GM04503 (cell line): Measurements from ENCODE around the gene CRNN.

Experiments used
- DNase-seq: peaks from one replicate; pipeline ENCODE4 v3.0.0-alpha.2; 2012; ENCODE audit warnings: low read depth

The CRNN gene

GRCh38 chr1:152413909-152414308 lies at the start of gene CRNN:
Gene CRNN, minus strand, starts transcription at chr1:152414263. Its CDS starts 2,030 bp downstream, at chr1:152412233.
- DNase-seq: no peak

GRCh38 chr1:152462636-152463035 lies 48.6 kb upstream of the CRNN start:
- DNase-seq: no peak

GRCh38 chr1:152461544-152461943 lies 47.5 kb upstream of the CRNN start:
- DNase-seq: peak; percentile 20

GRCh38 chr1:152460529-152460899 lies 46.5 kb upstream of the CRNN start:
- no peak for DNase-seq

GRCh38 chr1:152459596-152460528 lies 45.8 kb upstream of the CRNN start:
- no peak for DNase-seq

GRCh38 chr1:152458384-152459185 lies 44.5 kb upstream of the CRNN start:
- peak; percentile 35 for DNase-seq

GRCh38 chr1:152457561-152457960 lies 43.5 kb upstream of the CRNN start:
- no peak for DNase-seq

- DNase-seq: no peak
Observed at GRCh38 chr1:152457071-152457470, 43.0 kb upstream of the CRNN start.

GRCh38 chr1:152451254-152451653 lies 37.2 kb upstream of the CRNN start:
- no peak for DNase-seq

GRCh38 chr1:152449661-152450060 lies 35.6 kb upstream of the CRNN start:
- no peak for DNase-seq

- DNase-seq: no peak
Observed at GRCh38 chr1:152448496-152448895, 34.4 kb upstream of the CRNN start.

- no peak for DNase-seq
Observed at GRCh38 chr1:152448095-152448494, 34.0 kb upstream of the CRNN start.

- no peak for DNase-seq
Observed at GRCh38 chr1:152447484-152447883, 33.4 kb upstream of the CRNN start.

GRCh38 chr1:152444045-152444444 lies 30.0 kb upstream of the CRNN start:
- DNase-seq: no peak

GRCh38 chr1:152442765-152443164 lies 28.7 kb upstream of the CRNN start:
- no peak for DNase-seq

GRCh38 chr1:152442301-152442700 lies 28.2 kb upstream of the CRNN start:
- DNase-seq: no peak

GRCh38 chr1:152441756-152442155 lies 27.7 kb upstream of the CRNN start:
- no peak for DNase-seq

- DNase-seq: no peak
Observed at GRCh38 chr1:152440635-152441471, 26.8 kb upstream of the CRNN start.

GRCh38 chr1:152436593-152437496 lies 22.8 kb upstream of the CRNN start:
- DNase-seq: no peak

- no peak for DNase-seq
Observed at GRCh38 chr1:152427458-152427857, 13.4 kb upstream of the CRNN start.

- no peak for DNase-seq
Observed at GRCh38 chr1:152426731-152427130, 12.7 kb upstream of the CRNN start.
